Body of pancreas (tissue), 4 donors: Measurements from ENCODE around the gene FRMPD2. TPM values are rescaled to one million over a fixed set of nuclear protein-coding genes. Genes with fewer than 3 reads are reported as not detected.
"Not testable (repeated sequence)": the region's sequence is repeated elsewhere in the genome, so short reads cannot be mapped to it uniquely, and the experiment has no call there.

Experiments used
- ATAC-seq: fragments of 150-250 bp; one replicate; pipeline ENCODE4 v1.9.1; 2016
- DNase-seq, 4 donors: peaks; one replicate each; pipeline ENCODE4 v3.0.0-alpha.2; 2019
- H3K27ac ChIP-seq, 4 donors: fragments of 200-600 bp; sonication (generic); 1 replicate in 3 of 4; 2 replicates in 1 of 4; pipeline versions ENCODE4 v1.5.1 to v1.6.1; 2016 to 2019; ENCODE audit warnings: mild to moderate bottlenecking in 1 of 4, mixed read lengths in 1 of 4, moderate library complexity in 1 of 4
- H3K27me3 ChIP-seq, 2 donors: fragments of 200-600 bp; sonication (generic); one replicate each; pipeline ENCODE4 v1.6.0; 2016; ENCODE audit warnings: mild to moderate bottlenecking in 1 of 2
- H3K36me3 ChIP-seq, 2 donors: fragments of 200-600 bp; sonication (generic); replicated peaks in 1 of 2; 2 replicates each; pipeline ENCODE4 v1.5.1; 2016; ENCODE audit warnings: low read depth in 2 of 2; ENCODE audit not compliant: insufficient read depth in 1 of 2
- H3K4me1 ChIP-seq: fragments of 200-600 bp; sonication (generic); one replicate; pipeline ENCODE4 v1.6.0; 2016
- H3K4me3 ChIP-seq, 2 donors: fragments of 200-600 bp; sonication (generic); 1 replicate in 1 of 2; 2 replicates in 1 of 2; pipeline ENCODE4 v1.5.1; 2016 to 2019
- H3K9me3 ChIP-seq, 3 donors: fragments of 200-600 bp; sonication (generic); 1 replicate in 2 of 3; 2 replicates in 1 of 3; pipeline ENCODE4 v1.5.1; 2016
- CTCF ChIP-seq, 7 experiments: fragments of 450-650 bp in 4 of 7; fragments of 200-600 bp in 3 of 7; sonication (generic) in 3 of 7; IDR thresholded peaks; one replicate each; pipeline ENCODE4 v1.5.1; 2016 to 2019; ENCODE audit warnings: antibody characterized with exemption in 7 of 7
- POLR2A ChIP-seq, 3 donors: fragments of 450-650 bp; IDR thresholded peaks; one replicate each; pipeline ENCODE4 v1.6.1; 2016; ENCODE audit warnings: antibody characterized with exemption in 3 of 3, mild to moderate bottlenecking in 2 of 3
- WGBS, 2 donors: methylation state at CpG; one replicate each; pipeline ENCODE4 v1.1.5; 2017; 5-methylcytosine and 5-hydroxymethylcytosine counted together
- intact Hi-C: fragments of 100-400 bp; cut with DNase I; formaldehyde crosslinking; loops from one replicate; pipeline ENCODE4 v1.15.1; 2023
- total RNA-seq, 2 donors: library from RNA; depleted of rRNA; stranded (reverse); fragments of >200 nt; gene quantifications; one replicate each; pipeline ENCODE4 v1.1.0, GENCODE V29; 2016

Gene FRMPD2
- total RNA-seq, 2 donors from 2014 or later, result not detected

DNA sequence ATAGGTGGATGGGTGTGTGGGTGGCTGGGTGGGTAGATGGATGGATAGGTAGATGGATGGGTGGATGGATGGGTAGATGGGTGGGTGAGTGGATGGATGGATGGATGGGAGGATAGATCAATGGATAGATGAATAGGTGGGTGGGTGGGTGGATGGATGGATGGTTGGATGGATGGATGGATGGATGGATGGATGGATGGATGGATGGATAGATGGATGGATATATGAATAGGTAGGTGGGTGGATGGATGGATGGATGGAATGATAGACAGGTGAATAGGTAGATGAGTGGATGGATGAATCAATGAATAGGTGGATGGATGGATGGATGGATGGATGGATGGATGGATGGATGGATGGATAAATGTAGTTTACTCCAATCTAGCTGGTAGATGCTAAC lies 52.7 kb downstream of the FRMPD2 start:
- Histone ChIP-seq H3K27ac (no peak overlapping the region), H3K27me3 (no peaks in the 10 kb centered on the region), H3K36me3 (no peaks in the 10 kb centered on the region), H3K4me1 (no peaks in the 10 kb centered on the region), H3K4me3 (no peak overlapping the region), H3K9me3 (no peaks in the 10 kb centered on the region)
- TF ChIP-seq POLR2A (IDR thresholded peaks at IDR 0.05), result no peak
- TF ChIP-seq CTCF (IDR thresholded peaks at IDR 0.05), result no peak
- DNase-seq, result no peak
- intact Hi-C loops, result no loop called here
- ATAC-seq, result no peak

DNA sequence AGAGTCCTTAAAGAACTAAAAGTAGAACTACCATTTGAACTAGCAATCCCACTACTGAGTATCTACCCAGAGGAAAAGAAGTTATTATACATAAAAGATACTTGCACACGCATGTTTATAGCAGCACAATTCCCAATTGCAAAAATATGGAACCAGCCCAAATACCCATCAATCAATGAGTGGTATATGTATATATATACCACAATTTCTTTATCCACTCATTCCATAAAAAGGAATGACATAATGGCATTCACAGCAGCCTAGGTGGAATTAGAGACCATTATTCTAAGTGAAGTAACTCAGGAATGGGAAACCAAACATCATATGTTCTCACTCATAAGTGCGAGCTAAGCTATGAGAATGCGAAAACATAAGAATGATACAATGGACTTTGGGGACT lies 53.5 kb downstream of the FRMPD2 start:
- ATAC-seq, H3K27ac ChIP-seq, DNase-seq, intact Hi-C loops, H3K27me3 ChIP-seq, H3K4me1 ChIP-seq, H3K9me3 ChIP-seq, H3K4me3 ChIP-seq, H3K36me3 ChIP-seq: not testable (repeated sequence)
- 90 to 94% methylated on average over 3 of the region's 3 CpGs for WGBS, 2 donors

- H3K4me3 ChIP-seq, result no peak overlapping the region
- H3K36me3 ChIP-seq, result no peaks in the 10 kb centered on the region
- H3K4me1 ChIP-seq, result no peaks in the 10 kb centered on the region
- no peak overlapping the region for H3K27ac ChIP-seq
- TF ChIP-seq CTCF (IDR thresholded peaks at IDR 0.05), result no peak
- TF ChIP-seq POLR2A (IDR thresholded peaks at IDR 0.05), result no peak
- 80 to 88% methylated on average over 1 of the region's 1 CpG for WGBS, 2 donors
- DNase-seq (no peak), ATAC-seq (no peak)
- intact Hi-C loops, result no loop called here
- H3K27me3 ChIP-seq, result no peaks in the 10 kb centered on the region
- no peaks in the 10 kb centered on the region for H3K9me3 ChIP-seq
These were observed 55.3 kb downstream of the FRMPD2 start for GRCh38 chr10:48219194-48219593.

DNA sequence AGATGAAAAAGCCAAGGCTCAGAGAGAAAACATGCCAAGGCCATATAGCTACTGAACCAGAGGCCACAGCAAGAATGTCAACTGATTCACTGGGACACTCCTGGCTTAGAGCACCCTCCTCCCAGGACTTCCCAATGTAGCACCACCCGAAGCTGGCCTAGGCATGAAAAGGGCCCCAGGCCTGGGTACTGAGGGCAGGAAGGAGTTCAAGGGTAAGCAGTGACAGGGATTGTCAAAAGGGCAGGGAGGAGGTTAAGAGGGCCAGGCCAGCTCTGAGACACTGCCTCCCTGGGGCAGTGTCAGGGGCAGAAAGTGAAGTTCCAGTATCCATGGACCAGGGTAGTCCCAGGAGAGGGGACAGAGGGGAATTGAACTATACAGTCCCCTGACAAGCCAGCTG lies 57.8 kb downstream of the FRMPD2 start:
- intact Hi-C loops, result no loop called here
- H3K27me3 ChIP-seq, result no peaks in the 10 kb centered on the region
- H3K36me3 ChIP-seq, result no peaks in the 10 kb centered on the region
- TF ChIP-seq POLR2A (IDR thresholded peaks at IDR 0.05), result no peak
- no peak for TF ChIP-seq CTCF (IDR thresholded peaks at IDR 0.05)
- H3K4me3 ChIP-seq, result no peak overlapping the region
- WGBS, 2 donors, result 78 to 93% methylated on average over 1 of the region's 1 CpG
- DNase-seq (no peak), ATAC-seq (no peak)
- H3K4me1 ChIP-seq, result no peaks in the 10 kb centered on the region
- no peaks in the 10 kb centered on the region for H3K9me3 ChIP-seq
- H3K27ac ChIP-seq, result no peak overlapping the region

GRCh38 chr10:48216204-48216505 lies 58.3 kb downstream of the FRMPD2 start:
- intact Hi-C loops, result no loop called here
- Histone ChIP-seq H3K36me3 (no peaks in the 10 kb centered on the region), H3K4me1 (no peaks in the 10 kb centered on the region), H3K27ac (no peak overlapping the region), H3K4me3 (no peak overlapping the region), H3K9me3 (no peaks in the 10 kb centered on the region), H3K27me3 (no peaks in the 10 kb centered on the region)
- ATAC-seq (no peak), DNase-seq (no peak)
- no peak for TF ChIP-seq CTCF (IDR thresholded peaks at IDR 0.05)
- no peak for TF ChIP-seq POLR2A (IDR thresholded peaks at IDR 0.05)
